CD4-positive, alpha-beta T cell treated with Interleukin-12 subunit alpha and Interleukin-12 subunit beta, for 1 hour (primary cell): ENCODE measurements around the gene CPLANE2.
"Not testable (repeated sequence)": the region's sequence is repeated elsewhere in the genome, so short reads cannot be mapped to it uniquely, and the experiment has no call there.

Experiments
- DNase-seq: peaks from one replicate; pipeline ENCODE4 v3.0.0-alpha.2; 2020

The CPLANE2 gene

GRCh38 chr1:16208270-16208987 lies 28.6 kb downstream of the CPLANE2 start:
- DNase-seq: no peak

- no peak for DNase-seq
These were observed 29.4 kb downstream of the CPLANE2 start for GRCh38 chr1:16207318-16208269.

- DNase-seq: peak; percentile 95
These were observed 30.3 kb downstream of the CPLANE2 start for GRCh38 chr1:16206547-16207317.

- no peak for DNase-seq
These were observed 31.0 kb downstream of the CPLANE2 start for GRCh38 chr1:16205891-16206546.

GRCh38 chr1:16205334-16205671 lies 31.7 kb downstream of the CPLANE2 start:
- no peak for DNase-seq

- peak; percentile 31 for DNase-seq
These were observed 32.2 kb downstream of the CPLANE2 start for GRCh38 chr1:16204634-16205333.

- no peak for DNase-seq
These were observed 32.8 kb downstream of the CPLANE2 start for GRCh38 chr1:16204216-16204615.

- DNase-seq: no peak
These were observed 33.4 kb downstream of the CPLANE2 start for GRCh38 chr1:16203550-16203949.

GRCh38 chr1:16202281-16203210 lies 34.4 kb downstream of the CPLANE2 start:
- DNase-seq: no peak

- DNase-seq: no peak
These were observed 37.3 kb downstream of the CPLANE2 start for GRCh38 chr1:16199700-16200099.

- no peak for DNase-seq
These were observed 37.9 kb downstream of the CPLANE2 start for GRCh38 chr1:16199157-16199501.

GRCh38 chr1:16198444-16199156 lies 38.4 kb downstream of the CPLANE2 start:
- no peak for DNase-seq

- DNase-seq: no peak
These were observed 40.1 kb downstream of the CPLANE2 start for GRCh38 chr1:16196874-16197273.

- not testable (repeated sequence) for DNase-seq
These were observed 40.8 kb downstream of the CPLANE2 start for GRCh38 chr1:16196139-16196538.

GRCh38 chr1:16195518-16195905 lies 41.5 kb downstream of the CPLANE2 start:
- DNase-seq: no peak

GRCh38 chr1:16191916-16192546 lies 45.0 kb downstream of the CPLANE2 start:
- no peak for DNase-seq

- no peak for DNase-seq
These were observed 45.7 kb downstream of the CPLANE2 start for GRCh38 chr1:16191309-16191708.

- DNase-seq: no peak
These were observed 46.9 kb downstream of the CPLANE2 start for GRCh38 chr1:16189921-16190621.

- no peak for DNase-seq
These were observed 48.0 kb downstream of the CPLANE2 start for GRCh38 chr1:16189003-16189402.
